Endothelial cell of umbilical vein (primary cell): ENCODE results near the gene SDK2. TPM values are rescaled to one million over a fixed set of nuclear protein-coding genes. Genes with fewer than 3 reads are reported as not detected.

Experiments used
- BruUV-seq: library from RNA; stranded (reverse); fragments of 400-500 nt; replicated peaks from 2 replicates; lab custom pipeline; 2021; lab: Mats Ljungman, UMichigan
- CTCF ChIA-PET: fragments of 300-600, 350-600 bp; sonication (Branson Sonifier 250); formaldehyde crosslinking; loops from one replicate; lab custom pipeline; 2021; ENCODE audit warnings: antibody characterized with exemption, inconsistent platforms; lab: Charles Lee
- POLR2A ChIA-PET: fragments of 300-600, 350-600 bp; sonication (Branson Sonifier 250); formaldehyde crosslinking; loops from one replicate; lab custom pipeline; 2021; ENCODE audit warnings: antibody characterized with exemption, inconsistent platforms; lab: Charles Lee
- DNase-seq: peaks from one replicate; pipeline ENCODE4 v3.0.0-alpha.2; 2011; ENCODE audit warnings: low read depth, low spot score
- FAIRE-seq: peaks from 2 replicates; lab custom pipeline; 2011; peaks lifted over from hg19 to GRCh38; lab: Jason Lieb, UNC
- H2AFZ ChIP-seq: 2 replicates; pipeline ENCODE4 v1.6.0; 2012; ENCODE audit warnings: low read depth, low read length, control low read depth, inconsistent platforms
- H3K27ac ChIP-seq: 2 replicates; pipeline ENCODE4 v1.5.1; 2011; ENCODE audit warnings: low read depth, mild to moderate bottlenecking, control low read depth, low read length, moderate library complexity; ENCODE audit not compliant: insufficient read depth
- H3K27me3 ChIP-seq, 2 experiments: 2 replicates each; pipeline versions ENCODE4 v1.6.0 to v1.6.1; 2011; ENCODE audit warnings: low read length in 2 of 2, mixed read lengths in 1 of 2; ENCODE audit not compliant: control insufficient read depth in 2 of 2, insufficient read depth in 2 of 2
- H3K36me3 ChIP-seq, 2 experiments: 2 replicates in 1 of 2; 3 replicates in 1 of 2; pipeline ENCODE4 v1.5.1; 2011; ENCODE audit warnings: low read length in 2 of 2, mild to moderate bottlenecking in 1 of 2, moderate library complexity in 1 of 2; ENCODE audit not compliant: control insufficient read depth in 2 of 2, insufficient read depth in 2 of 2; ENCODE audit errors: extremely low read depth in 1 of 2
- H3K4me1 ChIP-seq: 3 replicates; pipeline ENCODE4 v1.5.1; 2011; ENCODE audit warnings: mild to moderate bottlenecking, low read length; ENCODE audit not compliant: control insufficient read depth, insufficient read depth; ENCODE audit errors: extremely low read depth
- H3K4me2 ChIP-seq: 2 replicates; pipeline ENCODE4 v1.6.1; 2011; ENCODE audit warnings: low read length, control low read depth, mixed read lengths; ENCODE audit not compliant: insufficient read depth
- H3K4me3 ChIP-seq, 3 experiments: fragments of 200-600 bp in 1 of 3; sonication (generic), shearing (Covaris generic) in 1 of 3; replicated peaks in 1 of 3; 2 replicates each; pipeline ENCODE4 v1.5.1; 2011 to 2016; ENCODE audit warnings: control low read depth in 3 of 3, low read length in 3 of 3, mild to moderate bottlenecking in 2 of 3, inconsistent platforms in 1 of 3, low read depth in 1 of 3, moderate library complexity in 1 of 3; ENCODE audit not compliant: insufficient read depth in 1 of 3
- H3K79me2 ChIP-seq: 2 replicates; pipeline ENCODE4 v1.6.0; 2012; ENCODE audit warnings: low read length, inconsistent platforms; ENCODE audit not compliant: control insufficient read depth, insufficient read depth
- H3K9ac ChIP-seq: replicated peaks from 2 replicates; pipeline ENCODE3; 2011; ENCODE audit warnings: low read length, control low read depth; ENCODE audit not compliant: insufficient read depth; ENCODE audit errors: extremely low read depth
- H3K9me1 ChIP-seq: replicated peaks from 3 replicates; pipeline ENCODE4 v1.6.0; 2011; ENCODE audit warnings: mild to moderate bottlenecking, low read length; ENCODE audit not compliant: control insufficient read depth, insufficient read depth; ENCODE audit errors: extremely low read depth
- H3K9me3 ChIP-seq: replicated peaks from 2 replicates; pipeline ENCODE4 v1.5.1; 2012; ENCODE audit warnings: low read length, inconsistent platforms; ENCODE audit not compliant: control insufficient read depth, insufficient read depth
- H4K20me1 ChIP-seq: replicated peaks from 2 replicates; pipeline ENCODE3; 2011; ENCODE audit warnings: mild to moderate bottlenecking, low read length; ENCODE audit not compliant: control insufficient read depth, insufficient read depth; ENCODE audit errors: extremely low read depth
- EZH2 ChIP-seq: IDR thresholded peaks from 2 replicates; pipeline ENCODE4 v1.6.1; 2012; ENCODE audit warnings: borderline replicate concordance, low read depth, mild to moderate bottlenecking, moderate library complexity, low read length, inconsistent platforms; ENCODE audit not compliant: severe bottlenecking
- FOS ChIP-seq: IDR thresholded peaks from 2 replicates; pipeline ENCODE4 v1.6.1; 2011; ENCODE audit warnings: mild to moderate bottlenecking, low read length, moderate library complexity, borderline replicate concordance; ENCODE audit not compliant: insufficient read depth
- GATA2 ChIP-seq: IDR thresholded peaks from 2 replicates; pipeline ENCODE4 v1.7.0; 2011; ENCODE audit warnings: low read depth, mild to moderate bottlenecking, moderate library complexity, mixed read lengths, low read length; ENCODE audit not compliant: insufficient read length, insufficient read depth
- JUN ChIP-seq: IDR thresholded peaks from 2 replicates; pipeline ENCODE4 v1.6.1; 2011; ENCODE audit warnings: borderline replicate concordance, low read depth; ENCODE audit not compliant: insufficient read length, insufficient read depth
- MAX ChIP-seq: IDR thresholded peaks from 2 replicates; pipeline ENCODE4 v1.6.1; 2011; ENCODE audit not compliant: insufficient read depth, insufficient read length
- MYC ChIP-seq: IDR thresholded peaks from one replicate; pipeline ENCODE4 v1.6.1; 2011; ENCODE audit warnings: mild to moderate bottlenecking, low read depth, low read length
- POLR2A ChIP-seq: IDR thresholded peaks from 2 replicates; pipeline ENCODE4 v1.6.1; 2012; ENCODE audit warnings: low read depth, mild to moderate bottlenecking, control low read depth, low read length
- POLR2AphosphoS5 ChIP-seq: IDR thresholded peaks from 2 replicates; pipeline ENCODE4 v1.6.1; 2012; ENCODE audit warnings: low read depth, mild to moderate bottlenecking, control low read depth, low read length, moderate library complexity; ENCODE audit not compliant: insufficient read depth
- dilution Hi-C: fragments of 300-500 bp; cut with MboI; formaldehyde crosslinking; loops from one replicate; pipeline ENCODE4 v1.15.0; 2019; ENCODE audit warnings: low sequenced_read_pairs; ENCODE audit not compliant: extremely low pct_ligation_motif_present
- intact Hi-C: fragments of 100-400 bp; cut with micrococcal nuclease; formaldehyde crosslinking; loops from one replicate; pipeline ENCODE4 v1.10.0; 2022
- polyA plus RNA-seq, 4 experiments: library from polyadenylated mRNA; depleted of rRNA in 3 of 4; stranded (reverse) in 3 of 4; unstranded in 1 of 4; fragments of >200 nt; gene quantifications; 2 replicates each; pipeline versions ENCODE4 v1.2.1 to v1.2.3, GENCODE V29; 2011 to 2012; ENCODE audit warnings: missing spikeins in 1 of 4
- total RNA-seq: library from RNA; stranded (reverse); gene quantifications from 2 replicates; pipeline ENCODE4 v1.2.3, GENCODE V29; 2021
- TF ChIP-seq, protein P1 (sequence below), 2 donors: IDR thresholded peaks; 1 replicate in 1 of 2; 2 replicates in 1 of 2; pipeline ENCODE4 v1.5.1; 2011; ENCODE audit warnings: low read length in 2 of 2, mild to moderate bottlenecking in 2 of 2, moderate library complexity in 2 of 2, control low read depth in 1 of 2, inconsistent platforms in 1 of 2, low read depth in 1 of 2; ENCODE audit not compliant: insufficient read depth in 1 of 2; ENCODE audit errors: extremely low read depth in 1 of 2

Gene SDK2
- total and polyA plus RNA-seq, 2 donors (not counting 3 experiments of a cell fraction or from before 2014, with no cell fraction given): not detected

GRCh38 chr17:73320601-73321264 lies 323.5 kb downstream of the SDK2 start:
- TF ChIP-seq, protein P1, sequence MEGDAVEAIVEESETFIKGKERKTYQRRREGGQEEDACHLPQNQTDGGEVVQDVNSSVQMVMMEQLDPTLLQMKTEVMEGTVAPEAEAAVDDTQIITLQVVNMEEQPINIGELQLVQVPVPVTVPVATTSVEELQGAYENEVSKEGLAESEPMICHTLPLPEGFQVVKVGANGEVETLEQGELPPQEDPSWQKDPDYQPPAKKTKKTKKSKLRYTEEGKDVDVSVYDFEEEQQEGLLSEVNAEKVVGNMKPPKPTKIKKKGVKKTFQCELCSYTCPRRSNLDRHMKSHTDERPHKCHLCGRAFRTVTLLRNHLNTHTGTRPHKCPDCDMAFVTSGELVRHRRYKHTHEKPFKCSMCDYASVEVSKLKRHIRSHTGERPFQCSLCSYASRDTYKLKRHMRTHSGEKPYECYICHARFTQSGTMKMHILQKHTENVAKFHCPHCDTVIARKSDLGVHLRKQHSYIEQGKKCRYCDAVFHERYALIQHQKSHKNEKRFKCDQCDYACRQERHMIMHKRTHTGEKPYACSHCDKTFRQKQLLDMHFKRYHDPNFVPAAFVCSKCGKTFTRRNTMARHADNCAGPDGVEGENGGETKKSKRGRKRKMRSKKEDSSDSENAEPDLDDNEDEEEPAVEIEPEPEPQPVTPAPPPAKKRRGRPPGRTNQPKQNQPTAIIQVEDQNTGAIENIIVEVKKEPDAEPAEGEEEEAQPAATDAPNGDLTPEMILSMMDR (IDR thresholded peaks at IDR 0.05; ENCODE audit: extremely low read depth in 1 of 2, insufficient read depth in 1 of 2, low read depth in 1 of 2, low read length in 2 of 2): no peak
- TF ChIP-seq POLR2AphosphoS5 (no peak), FOS (no peak), EZH2 (no peak), JUN (no peak), MAX (no peak), POLR2A (no peak), GATA2 (no peak), MYC (no peak)
- H3K36me3 ChIP-seq: no peaks in the 10 kb centered on the region
- DNase-seq (no peak), FAIRE-seq (no peak)
- intact Hi-C loops: no loop called here
- no peaks in the 10 kb centered on the region for H3K79me2 ChIP-seq
- no peaks in the 10 kb centered on the region for H3K9me3 ChIP-seq
- no peaks in the 10 kb centered on the region for H3K9me1 ChIP-seq
- no peak overlapping the region for H3K4me3 ChIP-seq
- H2AFZ ChIP-seq: no peak overlapping the region
- H3K27ac ChIP-seq: no peak overlapping the region
- H3K4me1 ChIP-seq: no peaks in the 10 kb centered on the region
- ChIA-PET POLR2A (interaction anchor here (0.6 kb wide), 1 partner anchor 19 kb away, joined by 5 read pairs; no protein-coding TSS in a partner anchor), CTCF (interaction anchor here (0.9 to 1.6 kb wide), 2 partner anchors 10 to 50 kb away, joined by 4 to 5 read pairs; no protein-coding TSS in a partner anchor)
- no peak overlapping the region for H3K9ac ChIP-seq
- H3K27me3 ChIP-seq: peaks cover 0 to 5% of the 10 kb centered on the region in 2 experiments
- dilution Hi-C loops: no loop called here
- no TSS peak for BruUV-seq
- H3K4me2 ChIP-seq: no peak overlapping the region
- no peaks in the 10 kb centered on the region for H4K20me1 ChIP-seq
